NCI-H1930 (cell line): ENCODE data around the gene KIAA0232.

Experiments
- DNase-seq, 2 experiments: peaks; one replicate each; lab custom pipeline; 2025; lab: John Stamatoyannopoulos, UW

KIAA0232 gene

DNA sequence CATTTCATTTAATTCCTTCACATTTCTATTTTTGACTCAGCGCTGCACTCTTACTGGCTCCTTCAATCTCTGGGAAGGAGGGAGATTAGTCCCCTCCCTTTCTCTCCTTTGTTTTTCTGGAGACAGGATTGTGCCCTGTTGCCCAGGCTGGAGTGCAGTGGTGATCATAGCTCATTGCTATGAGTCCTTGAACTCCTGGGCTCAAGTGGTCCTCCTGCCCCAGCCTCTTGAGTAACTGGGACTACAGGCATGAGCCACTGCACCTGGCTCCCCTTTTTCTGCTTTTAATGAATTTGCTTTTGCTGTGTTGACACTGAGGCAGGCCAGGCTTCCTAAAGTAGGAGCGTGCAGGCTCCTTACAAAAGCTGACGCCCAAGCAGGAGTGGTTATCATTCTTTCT, 137.6 kb downstream of the KIAA0232 start:
- DNase-seq = no peak

DNA sequence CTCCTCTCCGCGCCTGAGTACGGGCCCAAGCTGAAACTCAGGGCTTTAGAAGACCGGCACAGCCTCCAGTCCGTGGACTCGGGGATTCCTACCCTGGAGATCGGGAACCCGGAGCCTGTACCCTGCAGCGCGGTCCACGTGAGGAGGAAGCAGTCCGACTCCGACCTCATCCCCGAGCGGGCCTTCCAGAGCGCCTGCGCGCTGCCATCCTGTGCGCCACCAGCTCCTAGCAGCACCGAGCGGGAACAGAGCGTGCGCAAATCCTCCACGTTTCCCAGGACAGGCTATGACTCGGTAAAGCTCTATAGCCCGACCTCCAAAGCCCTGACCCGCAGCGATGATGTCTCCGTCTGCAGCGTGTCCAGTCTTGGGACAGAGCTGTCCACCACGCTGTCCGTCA, 141.0 kb downstream of the KIAA0232 start:
- DNase-seq = no peak

GRCh38 chr4:6924361-6924779, 141.8 kb downstream of the KIAA0232 start:
- DNase-seq = no peak

DNA sequence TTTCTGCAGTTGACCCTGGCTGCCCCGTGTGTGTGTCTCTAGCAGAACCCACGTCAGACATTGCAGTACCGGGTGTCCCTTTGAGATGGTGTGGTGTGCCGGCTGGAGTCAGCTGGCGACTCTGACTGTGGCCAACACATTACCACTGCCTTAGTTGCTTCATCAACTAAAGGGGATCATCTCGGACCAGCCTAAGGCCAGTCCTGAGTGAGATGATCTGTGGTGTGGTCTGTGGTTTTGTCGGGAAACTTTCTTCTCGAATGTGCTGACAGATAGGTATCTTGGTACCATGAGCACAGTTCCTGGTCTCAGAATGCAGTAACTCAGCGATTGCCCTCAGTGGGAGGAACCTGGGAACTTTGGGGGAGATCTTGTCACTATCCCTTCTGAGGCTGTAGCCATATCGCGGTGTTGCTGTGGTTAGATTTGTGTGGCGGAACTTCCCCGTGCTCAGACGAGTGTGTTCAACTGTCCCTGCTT, 142.9 kb downstream of the KIAA0232 start:
- DNase-seq = no peak

GRCh38 chr4:6926081-6926480, 143.6 kb downstream of the KIAA0232 start:
- DNase-seq = no peak

- DNase-seq = no peak
These were observed 144.4 kb downstream of the KIAA0232 start for GRCh38 chr4:6926681-6927478.

DNA sequence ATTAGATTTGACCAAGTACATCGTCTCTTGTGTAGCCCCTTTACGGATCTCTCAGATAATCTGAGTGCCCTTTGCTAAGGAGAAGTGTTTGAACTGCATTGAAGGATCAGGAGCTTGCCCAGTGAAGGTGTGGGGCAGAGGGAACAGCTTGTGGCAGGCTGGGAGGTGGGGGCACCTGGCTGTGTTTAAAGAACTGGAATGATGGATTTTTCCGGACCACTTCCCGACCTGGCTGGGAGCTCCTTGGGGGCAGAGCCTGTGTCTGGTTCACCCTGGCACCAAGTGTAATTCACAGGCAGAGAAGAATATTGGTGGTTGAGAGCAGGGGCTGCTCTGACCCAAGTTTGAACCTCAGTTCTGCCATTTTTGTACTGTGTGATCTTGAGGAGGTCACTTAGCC, 145.6 kb downstream of the KIAA0232 start:
- no peak for DNase-seq

- no peak for DNase-seq
These were observed 146.8 kb downstream of the KIAA0232 start for GRCh38 chr4:6929339-6929811.

GRCh38 chr4:6929812-6930464, 147.4 kb downstream of the KIAA0232 start:
- DNase-seq = no peak

DNA sequence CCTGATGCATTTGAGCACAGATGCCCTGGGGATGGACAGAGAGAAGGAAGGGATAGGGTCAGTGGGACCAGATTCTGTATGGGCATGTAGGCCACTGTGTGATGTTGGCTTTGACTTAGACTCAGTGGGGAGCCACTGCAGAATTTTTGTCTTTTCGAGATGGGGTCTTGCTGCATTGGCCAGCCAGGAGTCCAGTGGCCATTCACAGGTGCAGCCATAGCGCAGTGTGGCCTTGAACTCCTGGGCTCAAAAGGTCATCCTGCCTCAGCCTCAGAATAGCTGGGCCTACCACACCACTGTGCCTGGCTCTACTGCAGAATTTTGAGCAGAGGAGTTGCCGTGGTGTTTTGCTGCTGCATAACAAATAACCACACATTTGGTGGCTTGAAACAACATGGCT, 149.9 kb downstream of the KIAA0232 start:
- no peak for DNase-seq

- DNase-seq = no peak
These were observed 150.4 kb downstream of the KIAA0232 start for GRCh38 chr4:6932918-6933317.
